Thyroid gland (tissue), 4 donors: ENCODE results near the gene CYP2D6. TPM values are rescaled to one million over a fixed set of nuclear protein-coding genes. Genes with fewer than 3 reads are reported as not detected.

ENCODE experiments used
- total RNA-seq, 4 donors: library from RNA; depleted of rRNA; stranded (reverse); fragments of >200 nt; gene quantifications; one replicate each; pipeline ENCODE4 v1.2.3, GENCODE V29; 2016

The CYP2D6 gene
- total RNA-seq, 4 donors from 2014 or later, result 0.73 to 2.7 (median 1.6) TPM

Other genes starting within 250 kb of the CYP2D6 start
- gene SHISA8, start 215.7 kb downstream of the CYP2D6 start, total RNA-seq, result not detected
- gene TNFRSF13C, start 204.0 kb downstream of the CYP2D6 start, total RNA-seq, result not detected
- gene CENPM, start 183.7 kb downstream of the CYP2D6 start, total RNA-seq, result under 1 TPM in 1 of 4 donors, not detected in 3; 0.56 TPM
- under 1 TPM; 0.22 to 0.75 (median 0.40) TPM for gene SEPTIN3, start 161.4 kb downstream of the CYP2D6 start, total RNA-seq
- 1 to 10 TPM; 1.3 to 5.1 (median 2.7) TPM for gene WBP2NL, start 132.0 kb downstream of the CYP2D6 start, total RNA-seq
- gene NAGA, start 60.0 kb downstream of the CYP2D6 start, total RNA-seq, result 10 to 100 TPM; 36.8 to 40.9 (median 38.0) TPM
- 10 to 100 TPM in 1 of 4 donors, 1 to 10 TPM in 3; 5.5 to 13.7 (median 7.3) TPM for gene PHETA2, start 56.6 kb downstream of the CYP2D6 start, total RNA-seq
- 10 to 100 TPM; 18.7 to 30.2 (median 22.0) TPM for gene SMDT1, start 51.1 kb downstream of the CYP2D6 start, total RNA-seq
- gene NDUFA6, start 40.0 kb downstream of the CYP2D6 start, total RNA-seq, result 10 to 100 TPM; 32.9 to 85.6 (median 73.4) TPM
- 10 to 100 TPM; 47.6 to 82.4 (median 68.7) TPM for gene TCF20, start 139.8 kb upstream of the CYP2D6 start, total RNA-seq